ENCODE results near the gene ATRIP.

- TF ChIP-seq CTCF (IDR thresholded peaks at IDR 0.05; ENCODE audit: low read length) (no peak), EZH2 (optimal IDR thresholded peaks at IDR 0.05; ENCODE audit: low read depth, low read length) (no peak)
Observed at GRCh38 chr3:48475188-48475587, 28.7 kb downstream of the ATRIP start.

Measured in MM.1S (cell line).